SK-N-SH treated with all-trans-retinoic acid at 6 μM for 48 hours (cell line): ENCODE results near the gene PCSK5.

ENCODE experiments used
- ATAC-seq: fragments of 200-7000 bp; cut with Tn5 transposase; 3 replicates; pipeline ENCODE4 v1.9.1; 2020; ENCODE audit warnings: mild to moderate bottlenecking, moderate library complexity
- ARNTL ChIP-seq: fragments of 450-650 bp; formaldehyde crosslinking; IDR thresholded peaks from 2 replicates; pipeline ENCODE4 v1.5.0; 2020; ENCODE audit warnings: low read depth, mild to moderate bottlenecking, moderate library complexity, borderline replicate concordance
- BACH2 ChIP-seq: fragments of 250-450 bp; sonication (Bioruptor Pico); IDR thresholded peaks from 2 replicates; pipeline ENCODE4 v1.9.0; 2021; ENCODE audit warnings: mild to moderate bottlenecking, borderline replicate concordance
- CREB5 ChIP-seq: fragments of 250-450 bp; sonication (Bioruptor Pico); IDR thresholded peaks from 2 replicates; pipeline ENCODE4 v1.5.1; 2020; ENCODE audit warnings: low read depth, mild to moderate bottlenecking, moderate library complexity
- CSDC2 ChIP-seq: fragments of 250-450 bp; sonication (Bioruptor Pico); IDR thresholded peaks from 2 replicates; pipeline ENCODE4 v1.5.0; 2020; ENCODE audit warnings: mild to moderate bottlenecking, moderate library complexity
- CSRNP3 ChIP-seq: fragments of 250-450 bp; sonication (Bioruptor Pico); IDR thresholded peaks from 2 replicates; pipeline ENCODE4 v1.5.1; 2021; ENCODE audit warnings: mild to moderate bottlenecking, moderate library complexity
- ESRRG ChIP-seq: fragments of 250-450 bp; sonication (Bioruptor Pico); IDR thresholded peaks from 2 replicates; pipeline ENCODE4 v1.6.1; 2021; ENCODE audit warnings: mild to moderate bottlenecking
- GLIS3 ChIP-seq: fragments of 250-450 bp; sonication (Bioruptor Pico); IDR thresholded peaks from 2 replicates; pipeline ENCODE4 v1.5.0; 2020; ENCODE audit warnings: mild to moderate bottlenecking, moderate library complexity
- ISL1 ChIP-seq: fragments of 250-450 bp; sonication (Bioruptor Pico); IDR thresholded peaks from 2 replicates; pipeline ENCODE4 v2.1.2; 2022; ENCODE audit warnings: mild to moderate bottlenecking, moderate library complexity
- OSR1 ChIP-seq: fragments of 250-450 bp; sonication (Bioruptor Pico); IDR thresholded peaks from 2 replicates; pipeline ENCODE4 v1.8.0; 2022; ENCODE audit warnings: moderate library complexity, mild to moderate bottlenecking, inconsistent platforms
- PATZ1 ChIP-seq: fragments of 250-450 bp; sonication (Bioruptor Pico); IDR thresholded peaks from 2 replicates; pipeline ENCODE4 v1.8.0; 2020; ENCODE audit warnings: mild to moderate bottlenecking, moderate library complexity, borderline replicate concordance
- POU6F1 ChIP-seq: fragments of 250-450 bp; sonication (Bioruptor Pico); IDR thresholded peaks from 2 replicates; pipeline ENCODE4 v1.8.0; 2021; ENCODE audit warnings: low read depth, mild to moderate bottlenecking, moderate library complexity, borderline replicate concordance
- PPARA ChIP-seq: fragments of 250-450 bp; sonication (Bioruptor Pico); IDR thresholded peaks from 2 replicates; pipeline ENCODE4 v1.5.0; 2020; ENCODE audit warnings: mild to moderate bottlenecking, borderline replicate concordance
- SNAI2 ChIP-seq: fragments of 250-450 bp; sonication (Bioruptor Pico); IDR thresholded peaks from 2 replicates; pipeline ENCODE4 v1.5.0; 2020; ENCODE audit warnings: mild to moderate bottlenecking, moderate library complexity
- TCF4 ChIP-seq: fragments of 250-450 bp; sonication (Bioruptor Pico); IDR thresholded peaks from 2 replicates; pipeline ENCODE4 v1.8.0; 2021; ENCODE audit warnings: mild to moderate bottlenecking, moderate library complexity, borderline replicate concordance
- TOX ChIP-seq: fragments of 250-450 bp; sonication (Bioruptor Pico); IDR thresholded peaks from 2 replicates; pipeline ENCODE4 v1.8.0; 2021; ENCODE audit warnings: mild to moderate bottlenecking, moderate library complexity, borderline replicate concordance
- ZC3H10 ChIP-seq: fragments of 250-450 bp; sonication (Bioruptor Pico); IDR thresholded peaks from 2 replicates; pipeline ENCODE4 v1.5.1; 2021; ENCODE audit warnings: mild to moderate bottlenecking, moderate library complexity
- ZFP3 ChIP-seq: fragments of 250-450 bp; sonication (Bioruptor Pico); IDR thresholded peaks from 2 replicates; pipeline ENCODE4 v1.5.0; 2020; ENCODE audit warnings: mild to moderate bottlenecking, moderate library complexity
- ZFP30 ChIP-seq: fragments of 450-650 bp; formaldehyde crosslinking; IDR thresholded peaks from 2 replicates; pipeline ENCODE4 v1.5.0; 2022; ENCODE audit warnings: mild to moderate bottlenecking, moderate library complexity
- ZNF565 ChIP-seq: fragments of 450-650 bp; formaldehyde crosslinking; conservative IDR thresholded peaks from 2 replicates; pipeline ENCODE4 v1.5.0; 2020; ENCODE audit warnings: low read depth, mild to moderate bottlenecking, moderate library complexity
- ZNF70 ChIP-seq: fragments of 450-650 bp; formaldehyde crosslinking; IDR thresholded peaks from 2 replicates; pipeline ENCODE4 v1.5.0; 2020; ENCODE audit warnings: mild to moderate bottlenecking, moderate library complexity
- ZNF8 ChIP-seq: fragments of 450-650 bp; formaldehyde crosslinking; IDR thresholded peaks from 2 replicates; pipeline ENCODE4 v1.5.0; 2020; ENCODE audit warnings: mild to moderate bottlenecking, moderate library complexity
- TF ChIP-seq, protein P1 (sequence below): fragments of 250-450 bp; sonication (Bioruptor Pico); IDR thresholded peaks from 2 replicates; pipeline ENCODE4 v1.5.0; 2020; ENCODE audit warnings: mild to moderate bottlenecking, moderate library complexity

Gene PCSK5

DNA sequence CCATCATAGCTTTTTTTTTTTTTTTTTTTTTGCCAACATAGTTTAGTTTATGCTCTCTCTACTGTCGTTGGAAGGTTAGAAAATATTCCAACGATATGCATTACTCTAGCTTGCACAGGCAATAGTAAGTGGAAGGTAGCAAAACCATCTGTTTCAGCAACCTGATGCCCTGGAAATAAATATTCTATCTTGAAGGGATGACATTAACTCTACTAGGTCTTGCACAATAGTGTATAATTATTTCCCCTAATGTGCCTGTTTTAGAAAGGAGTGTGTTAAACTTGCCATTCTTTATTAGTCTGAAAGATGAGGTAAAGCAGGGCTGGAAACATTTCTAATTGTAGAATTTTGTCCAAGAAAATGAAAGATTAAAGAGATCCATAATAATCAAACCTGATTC is 111.0 kb downstream of the PCSK5 start:
- ATAC-seq: no peak
- TF ChIP-seq CREB5 (CRISPR knock-in tag) (no peak), ZC3H10 (CRISPR knock-in tag) (no peak), PPARA (CRISPR knock-in tag) (no peak), OSR1 (CRISPR knock-in tag) (no peak), SNAI2 (CRISPR knock-in tag) (no peak), CSRNP3 (CRISPR knock-in tag) (no peak), TCF4 (CRISPR knock-in tag) (no peak), ZFP3 (CRISPR knock-in tag) (no peak), ARNTL (no peak)
- TF ChIP-seq, all 23 proteins: peak for 0

- TF ChIP-seq ISL1 (CRISPR knock-in tag) (no peak), ZC3H10 (CRISPR knock-in tag) (no peak), ARNTL (no peak), PATZ1 (CRISPR knock-in tag) (no peak), ZFP30 (CRISPR knock-in tag) (no peak), GLIS3 (CRISPR knock-in tag) (no peak), BACH2 (CRISPR knock-in tag) (no peak), SNAI2 (CRISPR knock-in tag) (no peak), ZNF565 (CRISPR knock-in tag) (no peak), ZNF70 (CRISPR knock-in tag) (no peak), TOX (no peak), OSR1 (CRISPR knock-in tag) (no peak), CSDC2 (CRISPR knock-in tag) (no peak), ESRRG (no peak), POU6F1 (CRISPR knock-in tag) (no peak)
- TF ChIP-seq, protein P1, sequence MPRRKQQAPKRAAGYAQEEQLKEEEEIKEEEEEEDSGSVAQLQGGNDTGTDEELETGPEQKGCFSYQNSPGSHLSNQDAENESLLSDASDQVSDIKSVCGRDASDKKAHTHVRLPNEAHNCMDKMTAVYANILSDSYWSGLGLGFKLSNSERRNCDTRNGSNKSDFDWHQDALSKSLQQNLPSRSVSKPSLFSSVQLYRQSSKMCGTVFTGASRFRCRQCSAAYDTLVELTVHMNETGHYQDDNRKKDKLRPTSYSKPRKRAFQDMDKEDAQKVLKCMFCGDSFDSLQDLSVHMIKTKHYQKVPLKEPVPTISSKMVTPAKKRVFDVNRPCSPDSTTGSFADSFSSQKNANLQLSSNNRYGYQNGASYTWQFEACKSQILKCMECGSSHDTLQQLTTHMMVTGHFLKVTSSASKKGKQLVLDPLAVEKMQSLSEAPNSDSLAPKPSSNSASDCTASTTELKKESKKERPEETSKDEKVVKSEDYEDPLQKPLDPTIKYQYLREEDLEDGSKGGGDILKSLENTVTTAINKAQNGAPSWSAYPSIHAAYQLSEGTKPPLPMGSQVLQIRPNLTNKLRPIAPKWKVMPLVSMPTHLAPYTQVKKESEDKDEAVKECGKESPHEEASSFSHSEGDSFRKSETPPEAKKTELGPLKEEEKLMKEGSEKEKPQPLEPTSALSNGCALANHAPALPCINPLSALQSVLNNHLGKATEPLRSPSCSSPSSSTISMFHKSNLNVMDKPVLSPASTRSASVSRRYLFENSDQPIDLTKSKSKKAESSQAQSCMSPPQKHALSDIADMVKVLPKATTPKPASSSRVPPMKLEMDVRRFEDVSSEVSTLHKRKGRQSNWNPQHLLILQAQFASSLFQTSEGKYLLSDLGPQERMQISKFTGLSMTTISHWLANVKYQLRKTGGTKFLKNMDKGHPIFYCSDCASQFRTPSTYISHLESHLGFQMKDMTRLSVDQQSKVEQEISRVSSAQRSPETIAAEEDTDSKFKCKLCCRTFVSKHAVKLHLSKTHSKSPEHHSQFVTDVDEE (CRISPR knock-in tag): no peak
- TF ChIP-seq, all 23 proteins: peak for 0
- ATAC-seq: no peak
Measured at GRCh38 chr9:76003041-76003440, 112.6 kb downstream of the PCSK5 start.

- no peak for ATAC-seq
- TF ChIP-seq ZNF8 (CRISPR knock-in tag): no peak
- no peak for TF ChIP-seq ESRRG
Measured at GRCh38 chr9:76004526-76004925, 114.1 kb downstream of the PCSK5 start.
